Body of pancreas (tissue), 4 donors: Measurements from ENCODE around the gene ANKRD33.

ENCODE experiments used
- POLR2A ChIP-seq, 3 donors: fragments of 450-650 bp; IDR thresholded peaks; one replicate each; pipeline ENCODE4 v1.6.1; 2016; ENCODE audit warnings: antibody characterized with exemption in 3 of 3, mild to moderate bottlenecking in 2 of 3
- TF ChIP-seq, protein P1 (sequence below), 7 experiments: fragments of 450-650 bp in 4 of 7; fragments of 200-600 bp in 3 of 7; sonication (generic) in 3 of 7; IDR thresholded peaks; one replicate each; pipeline ENCODE4 v1.5.1; 2016 to 2019; ENCODE audit warnings: antibody characterized with exemption in 7 of 7

DNA sequence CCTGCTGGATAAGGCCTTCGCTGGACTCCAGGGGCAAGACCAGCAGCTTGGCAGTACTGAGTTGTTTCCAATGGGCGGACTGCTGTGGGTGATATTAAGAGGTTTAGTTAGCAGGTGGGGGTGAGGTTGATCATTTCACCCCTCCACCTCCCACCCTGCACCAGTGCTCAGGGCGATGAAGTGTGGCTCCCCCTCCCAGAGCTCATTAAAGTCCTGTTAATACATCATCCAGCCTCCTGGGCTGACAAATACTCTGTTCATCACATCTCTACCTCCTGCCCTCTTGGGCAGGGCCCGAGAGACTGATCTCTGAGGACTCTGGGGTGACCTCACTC is 37.0 kb upstream of the ANKRD33 start:
- TF ChIP-seq POLR2A (IDR thresholded peaks at IDR 0.05), result no peak
- TF ChIP-seq, protein P1, sequence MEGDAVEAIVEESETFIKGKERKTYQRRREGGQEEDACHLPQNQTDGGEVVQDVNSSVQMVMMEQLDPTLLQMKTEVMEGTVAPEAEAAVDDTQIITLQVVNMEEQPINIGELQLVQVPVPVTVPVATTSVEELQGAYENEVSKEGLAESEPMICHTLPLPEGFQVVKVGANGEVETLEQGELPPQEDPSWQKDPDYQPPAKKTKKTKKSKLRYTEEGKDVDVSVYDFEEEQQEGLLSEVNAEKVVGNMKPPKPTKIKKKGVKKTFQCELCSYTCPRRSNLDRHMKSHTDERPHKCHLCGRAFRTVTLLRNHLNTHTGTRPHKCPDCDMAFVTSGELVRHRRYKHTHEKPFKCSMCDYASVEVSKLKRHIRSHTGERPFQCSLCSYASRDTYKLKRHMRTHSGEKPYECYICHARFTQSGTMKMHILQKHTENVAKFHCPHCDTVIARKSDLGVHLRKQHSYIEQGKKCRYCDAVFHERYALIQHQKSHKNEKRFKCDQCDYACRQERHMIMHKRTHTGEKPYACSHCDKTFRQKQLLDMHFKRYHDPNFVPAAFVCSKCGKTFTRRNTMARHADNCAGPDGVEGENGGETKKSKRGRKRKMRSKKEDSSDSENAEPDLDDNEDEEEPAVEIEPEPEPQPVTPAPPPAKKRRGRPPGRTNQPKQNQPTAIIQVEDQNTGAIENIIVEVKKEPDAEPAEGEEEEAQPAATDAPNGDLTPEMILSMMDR (IDR thresholded peaks at IDR 0.05), result no peak
